Cardiac fibroblast (primary cell): Measurements from ENCODE around the gene CMTR1.
A peak's percentile ranks its signal among the peaks of the same experiment; 100 is the strongest.

Source experiments
- DNase-seq, 2 donors: peaks; one replicate each; pipeline versions ENCODE4 v3.0.0 to v3.0.0-alpha.2; 2010; ENCODE audit warnings: low read depth in 2 of 2
- H3K4me3 ChIP-seq, 2 donors: replicated peaks in 1 of 2; 1 replicate in 1 of 2; 2 replicates in 1 of 2; pipeline ENCODE4 v1.5.1; 2011; ENCODE audit warnings: low read depth in 2 of 2, low read length in 2 of 2, mild to moderate bottlenecking in 2 of 2, moderate library complexity in 1 of 2
- TF ChIP-seq, protein P1 (sequence below): IDR thresholded peaks from one replicate; pipeline ENCODE4 v1.5.1; 2011; ENCODE audit warnings: low read depth, mild to moderate bottlenecking, low read length, inconsistent platforms

The CMTR1 gene

DNA sequence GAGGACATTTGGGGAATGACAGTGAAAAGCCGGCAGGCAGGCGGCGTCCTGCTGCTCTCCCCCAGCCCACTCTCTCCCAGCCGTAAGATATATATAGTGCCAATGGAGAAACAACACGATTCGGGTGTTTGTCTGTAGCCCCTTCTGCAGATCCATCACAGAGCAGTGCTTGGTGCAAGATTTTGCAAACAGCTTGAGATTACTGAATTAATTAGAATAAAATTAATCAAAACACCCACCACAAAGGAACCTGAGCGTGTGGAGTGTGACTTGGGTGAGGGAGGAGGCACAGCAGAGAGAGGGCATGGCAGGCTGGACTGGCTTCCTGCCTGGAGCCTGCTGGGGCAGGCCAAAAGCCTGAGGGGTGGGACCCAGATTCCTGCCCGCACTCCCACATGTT, 95.5 kb downstream of the CMTR1 start:
- no peak overlapping the region for H3K4me3 ChIP-seq
- no peak for DNase-seq
- TF ChIP-seq, protein P1, sequence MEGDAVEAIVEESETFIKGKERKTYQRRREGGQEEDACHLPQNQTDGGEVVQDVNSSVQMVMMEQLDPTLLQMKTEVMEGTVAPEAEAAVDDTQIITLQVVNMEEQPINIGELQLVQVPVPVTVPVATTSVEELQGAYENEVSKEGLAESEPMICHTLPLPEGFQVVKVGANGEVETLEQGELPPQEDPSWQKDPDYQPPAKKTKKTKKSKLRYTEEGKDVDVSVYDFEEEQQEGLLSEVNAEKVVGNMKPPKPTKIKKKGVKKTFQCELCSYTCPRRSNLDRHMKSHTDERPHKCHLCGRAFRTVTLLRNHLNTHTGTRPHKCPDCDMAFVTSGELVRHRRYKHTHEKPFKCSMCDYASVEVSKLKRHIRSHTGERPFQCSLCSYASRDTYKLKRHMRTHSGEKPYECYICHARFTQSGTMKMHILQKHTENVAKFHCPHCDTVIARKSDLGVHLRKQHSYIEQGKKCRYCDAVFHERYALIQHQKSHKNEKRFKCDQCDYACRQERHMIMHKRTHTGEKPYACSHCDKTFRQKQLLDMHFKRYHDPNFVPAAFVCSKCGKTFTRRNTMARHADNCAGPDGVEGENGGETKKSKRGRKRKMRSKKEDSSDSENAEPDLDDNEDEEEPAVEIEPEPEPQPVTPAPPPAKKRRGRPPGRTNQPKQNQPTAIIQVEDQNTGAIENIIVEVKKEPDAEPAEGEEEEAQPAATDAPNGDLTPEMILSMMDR, result no peak

GRCh38 chr6:37530297-37530696, 97.3 kb downstream of the CMTR1 start:
- H3K4me3 ChIP-seq, result no peak overlapping the region
- DNase-seq, result no peak
- TF ChIP-seq, protein P1, result no peak

DNA sequence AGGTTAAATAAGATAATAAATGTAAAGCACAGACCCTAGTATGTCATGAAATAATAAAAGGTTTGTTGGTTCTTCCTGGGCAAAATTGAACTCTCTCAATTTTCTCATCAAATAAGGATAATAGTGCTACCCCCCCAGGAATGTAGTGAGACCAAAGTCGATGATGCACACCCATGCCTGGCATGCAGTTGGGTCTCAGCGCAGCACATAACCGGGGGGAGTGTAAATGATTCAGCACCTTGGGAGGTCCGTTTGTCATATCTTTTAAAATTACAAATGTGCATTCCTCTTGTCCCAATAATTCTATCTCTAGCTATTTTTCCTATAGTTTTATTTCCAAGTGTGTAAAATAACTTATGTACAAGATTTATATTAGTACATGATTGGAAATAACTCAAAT, 98.0 kb downstream of the CMTR1 start:
- TF ChIP-seq, protein P1, result no peak
- DNase-seq, result peak in 1 of 2 donors; percentile 45
- no peak overlapping the region for H3K4me3 ChIP-seq
